ES-I3 (cell line): ENCODE data around the gene GNB4.

Source experiments
- H3K36me3 ChIP-seq: 2 replicates; pipeline ENCODE4 v1.6.1; 2013; ENCODE audit warnings: mild to moderate bottlenecking, low read length, control low read depth, moderate library complexity; ENCODE audit not compliant: insufficient read depth
- H3K4me1 ChIP-seq: 2 replicates; pipeline ENCODE4 v1.6.1; 2013; ENCODE audit warnings: mild to moderate bottlenecking, control low read depth, low read length; ENCODE audit not compliant: insufficient read depth
- H3K9ac ChIP-seq: 2 replicates; pipeline ENCODE4 v1.6.1; 2013; ENCODE audit warnings: low read depth, mild to moderate bottlenecking, low read length, moderate library complexity
- H3K9me3 ChIP-seq: 2 replicates; pipeline ENCODE4 v1.6.1; 2013; ENCODE audit warnings: mild to moderate bottlenecking, low read length, moderate library complexity; ENCODE audit not compliant: control insufficient read depth, insufficient read depth

GNB4 gene

DNA sequence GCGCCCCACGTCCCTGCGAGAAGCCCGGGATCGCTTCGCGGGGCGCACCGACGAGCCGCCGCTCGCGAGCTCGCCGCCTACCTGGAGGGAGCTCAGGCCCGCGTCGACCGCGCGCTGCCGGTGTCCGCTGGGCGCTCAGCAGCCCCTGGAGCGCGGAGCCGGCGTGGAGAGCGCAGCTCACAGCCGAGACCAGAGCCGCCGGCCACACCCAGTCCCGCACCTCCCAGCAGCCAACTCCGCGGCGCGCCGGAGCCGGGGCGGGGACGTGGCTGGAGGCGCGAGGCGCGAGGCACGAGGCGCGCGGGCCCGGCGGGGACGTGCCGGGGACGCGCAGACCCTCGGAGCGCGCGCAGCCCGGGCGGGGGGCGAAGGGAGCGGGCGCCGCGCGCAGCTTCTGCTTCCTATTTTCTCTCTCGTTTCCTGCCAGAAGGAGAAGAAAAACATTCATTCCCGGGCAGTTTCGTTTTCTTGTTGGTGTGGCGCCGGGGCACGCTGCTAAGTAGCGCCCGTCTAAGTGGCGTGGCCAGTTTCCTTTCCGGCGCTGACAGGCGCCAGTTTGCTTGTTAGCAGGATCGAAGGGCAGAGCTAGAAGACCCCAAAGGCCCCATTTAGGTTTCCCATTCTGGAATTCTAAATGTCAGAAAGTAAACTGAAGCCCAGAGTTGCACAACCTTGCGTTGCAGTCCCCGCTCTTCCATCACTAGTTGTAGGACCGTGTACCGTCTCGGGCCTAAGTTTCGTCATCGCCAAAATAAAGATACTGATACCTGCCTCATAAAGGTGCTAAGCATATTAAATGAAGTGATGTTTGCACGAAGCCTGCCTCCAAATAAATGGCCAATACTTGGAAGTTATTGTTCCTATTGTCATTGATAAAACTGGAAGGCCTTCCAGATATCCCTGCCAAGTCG is at the start of gene GNB4:
Gene GNB4 (minus strand): TSS at position 206 of the 911 bp plus-strand sequence. CDS start 25,270 bp downstream, outside the sequence.
- peak within 1 kb of the TSS; percentile 80 for H3K9ac ChIP-seq

DNA sequence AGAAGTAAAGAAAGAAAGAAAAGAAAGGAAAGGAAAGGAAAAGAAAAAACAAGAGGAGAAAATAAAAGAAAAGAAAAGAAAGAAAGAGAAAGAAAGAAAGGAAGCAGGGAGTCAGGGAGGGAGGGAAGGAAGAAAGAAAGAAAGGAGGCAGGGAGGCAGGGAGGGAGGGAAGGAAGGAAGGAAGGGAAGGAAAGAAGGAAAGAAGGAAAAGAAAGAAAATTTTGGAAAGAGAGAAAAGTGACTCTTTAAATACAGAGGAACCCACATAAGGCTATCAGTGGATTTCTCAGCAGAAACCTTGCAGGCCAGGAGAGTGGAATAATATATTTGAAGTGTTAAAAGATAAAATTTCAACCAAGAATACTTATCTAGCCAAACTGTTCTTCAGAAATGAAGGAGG is 44.2 kb upstream of the GNB4 start:
- no peak overlapping the region for H3K9ac ChIP-seq
- H3K36me3 ChIP-seq: no peaks in the 10 kb centered on the region
- peaks cover 14% of the 10 kb centered on the region for H3K9me3 ChIP-seq
- no peaks in the 10 kb centered on the region for H3K4me1 ChIP-seq

More for the DNA sequence above, at the start of gene GNB4:
- no peaks in the 10 kb centered on the region for H3K9me3 ChIP-seq
- H3K4me1 ChIP-seq: peaks cover 25% of the 10 kb centered on the region
- H3K36me3 ChIP-seq: no peaks in the 10 kb centered on the region

DNA sequence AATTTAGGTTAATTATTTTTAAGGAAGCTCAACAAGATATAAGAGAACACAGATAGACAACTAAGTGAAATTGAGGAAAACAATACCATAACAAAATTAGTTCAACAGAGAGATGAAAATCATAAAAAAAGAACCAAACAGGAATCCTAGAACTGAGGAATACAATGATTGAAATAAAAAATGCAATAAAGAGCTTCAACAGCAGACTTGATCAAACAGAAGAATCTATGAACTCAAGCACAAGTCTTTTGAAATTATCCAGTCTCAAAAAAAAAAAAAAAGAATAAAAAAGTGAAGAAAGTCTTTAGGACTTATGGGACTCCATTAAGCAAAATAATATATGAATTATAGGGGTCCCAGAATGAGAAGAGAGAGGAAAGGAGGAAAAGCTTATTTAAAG is 42.0 kb upstream of the GNB4 start:
- Histone ChIP-seq H3K9me3 (peaks cover 14% of the 10 kb centered on the region), H3K36me3 (no peaks in the 10 kb centered on the region), H3K9ac (no peak overlapping the region), H3K4me1 (peaks cover 4% of the 10 kb centered on the region; the same call in 1 of the 2 replicates)

DNA sequence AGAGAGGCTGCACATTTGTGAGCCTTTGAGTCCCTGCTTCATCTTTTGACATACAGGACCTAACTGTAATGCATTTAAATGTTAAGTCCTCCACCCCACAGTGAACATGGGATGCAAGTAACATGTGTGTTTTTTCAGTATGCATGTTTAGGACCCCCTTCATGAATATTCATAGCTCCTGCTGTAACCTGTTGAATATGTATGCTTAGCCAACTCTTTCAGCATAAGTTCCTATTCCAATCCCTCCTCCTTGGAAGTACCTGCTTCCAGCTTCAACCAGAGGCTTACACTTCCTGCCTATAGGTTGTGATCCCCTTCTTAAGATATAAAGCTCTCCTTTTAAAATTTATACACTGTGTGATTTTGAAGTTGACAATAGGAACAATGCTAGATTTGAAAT is 36.9 kb upstream of the GNB4 start:
- Histone ChIP-seq H3K9me3 (peaks cover 4% of the 10 kb centered on the region), H3K4me1 (peaks cover 6% of the 10 kb centered on the region; the same call in 1 of the 2 replicates), H3K36me3 (no peaks in the 10 kb centered on the region), H3K9ac (no peak overlapping the region)

DNA sequence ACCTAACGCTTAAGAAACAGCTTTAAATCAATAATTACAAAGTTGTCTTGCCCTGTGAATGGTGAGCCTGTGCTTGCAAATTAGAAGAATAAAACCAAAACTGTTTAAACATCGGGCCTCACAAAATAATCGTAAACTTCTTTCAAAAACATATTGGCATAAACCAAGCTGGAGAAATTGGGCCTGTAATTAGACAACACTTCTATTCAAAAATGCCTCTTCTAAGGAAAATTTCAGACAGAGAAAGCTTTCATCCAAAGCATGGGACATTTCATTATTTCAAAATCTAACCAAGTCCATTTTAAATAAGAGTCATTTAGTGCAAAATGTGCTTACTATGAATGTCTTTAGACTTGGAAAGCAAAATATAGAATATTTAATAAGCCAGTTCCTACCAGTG is 35.5 kb upstream of the GNB4 start:
- peaks cover 6% of the 10 kb centered on the region; the same call in 1 of the 2 replicates for H3K4me1 ChIP-seq
- H3K36me3 ChIP-seq: no peaks in the 10 kb centered on the region
- H3K9ac ChIP-seq: no peak overlapping the region
- no peaks in the 10 kb centered on the region; the same call in 1 of the 2 replicates for H3K9me3 ChIP-seq

DNA sequence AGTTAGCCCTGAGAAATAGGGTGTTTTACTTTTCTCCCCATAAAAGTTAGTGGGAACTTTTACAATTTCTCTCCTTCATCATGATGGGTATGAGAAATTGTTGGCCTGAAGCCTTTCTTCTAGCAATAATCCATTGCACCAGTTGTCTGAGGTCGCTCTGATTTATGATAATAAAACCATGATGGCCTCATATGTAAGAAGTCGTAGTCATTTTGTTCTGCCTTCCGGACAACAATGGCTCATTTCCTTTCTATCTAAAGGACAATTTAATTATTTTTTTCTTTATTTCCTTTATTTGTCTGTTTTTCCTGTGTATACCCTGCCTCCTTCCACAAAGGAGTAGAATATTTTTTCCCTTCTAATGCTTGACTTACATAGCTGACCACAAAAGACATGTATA is 31.6 kb upstream of the GNB4 start:
- no peaks in the 10 kb centered on the region; the same call in 1 of the 2 replicates for H3K9me3 ChIP-seq
- H3K36me3 ChIP-seq: no peaks in the 10 kb centered on the region
- no peak overlapping the region for H3K9ac ChIP-seq
- H3K4me1 ChIP-seq: no peaks in the 10 kb centered on the region

DNA sequence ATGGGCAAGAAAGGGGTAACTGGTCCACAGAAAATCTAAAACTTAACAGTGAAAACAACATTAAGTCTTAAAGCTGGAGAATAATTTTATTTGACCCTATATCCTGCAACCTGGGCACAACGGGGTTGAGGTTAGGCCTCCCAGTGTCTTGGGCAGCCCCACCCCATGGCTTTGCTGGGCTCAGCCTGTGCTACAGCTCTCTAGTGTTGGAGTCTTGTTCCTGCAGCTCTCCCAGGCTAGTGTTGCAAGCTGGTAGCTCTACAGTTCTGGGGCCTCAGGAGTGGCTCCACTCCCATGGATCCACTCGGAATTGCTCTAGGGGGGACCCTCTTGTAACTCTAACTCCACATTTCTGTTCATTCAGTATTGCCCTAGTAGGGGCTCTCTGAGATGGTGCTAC is 24.9 kb upstream of the GNB4 start:
- H3K36me3 ChIP-seq: no peaks in the 10 kb centered on the region
- H3K4me1 ChIP-seq: no peaks in the 10 kb centered on the region
- no peak overlapping the region for H3K9ac ChIP-seq
- no peaks in the 10 kb centered on the region; the same call in 1 of the 2 replicates for H3K9me3 ChIP-seq

DNA sequence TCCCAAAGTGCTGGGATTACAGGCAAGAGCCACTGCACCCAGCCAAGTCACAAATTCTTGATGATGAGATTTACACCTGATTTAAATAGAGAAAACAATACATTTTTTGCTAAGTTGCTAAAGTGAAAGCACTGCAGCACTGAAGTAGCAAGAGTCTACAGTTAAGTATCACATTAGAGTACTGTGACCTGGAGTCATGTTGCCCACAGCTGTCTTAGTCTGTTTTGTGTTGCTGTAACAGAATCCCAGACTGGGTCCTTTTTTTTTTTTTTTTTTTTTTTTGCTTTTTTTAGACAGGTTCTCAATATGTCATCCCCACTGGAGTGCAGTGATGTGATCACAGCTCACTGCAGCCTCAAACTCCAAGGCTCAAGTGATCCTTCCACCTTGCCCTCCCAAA is 23.2 kb upstream of the GNB4 start:
- Histone ChIP-seq H3K9ac (no peak overlapping the region), H3K36me3 (no peaks in the 10 kb centered on the region), H3K9me3 (no peaks in the 10 kb centered on the region), H3K4me1 (no peaks in the 10 kb centered on the region)

DNA sequence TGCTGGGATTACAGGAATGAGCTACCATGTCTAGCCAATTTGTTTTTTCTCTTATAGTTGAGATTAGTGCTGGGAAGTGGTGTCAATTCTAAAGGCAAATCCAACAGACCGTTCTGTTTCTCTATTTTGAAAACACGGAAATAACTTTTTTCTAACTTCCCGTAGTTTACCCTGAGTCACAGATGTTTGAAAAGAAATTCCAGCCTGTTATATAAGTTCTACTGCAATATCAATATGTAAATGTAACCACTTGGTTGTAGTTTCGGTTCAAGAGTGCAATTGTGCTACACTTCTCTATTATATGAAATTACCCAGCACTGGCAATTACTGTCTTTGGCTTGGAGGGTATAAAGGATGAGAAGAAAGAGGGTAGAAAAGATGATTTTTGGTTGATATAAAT is 22.3 kb upstream of the GNB4 start:
- no peak overlapping the region for H3K9ac ChIP-seq
- H3K36me3 ChIP-seq: no peaks in the 10 kb centered on the region

DNA sequence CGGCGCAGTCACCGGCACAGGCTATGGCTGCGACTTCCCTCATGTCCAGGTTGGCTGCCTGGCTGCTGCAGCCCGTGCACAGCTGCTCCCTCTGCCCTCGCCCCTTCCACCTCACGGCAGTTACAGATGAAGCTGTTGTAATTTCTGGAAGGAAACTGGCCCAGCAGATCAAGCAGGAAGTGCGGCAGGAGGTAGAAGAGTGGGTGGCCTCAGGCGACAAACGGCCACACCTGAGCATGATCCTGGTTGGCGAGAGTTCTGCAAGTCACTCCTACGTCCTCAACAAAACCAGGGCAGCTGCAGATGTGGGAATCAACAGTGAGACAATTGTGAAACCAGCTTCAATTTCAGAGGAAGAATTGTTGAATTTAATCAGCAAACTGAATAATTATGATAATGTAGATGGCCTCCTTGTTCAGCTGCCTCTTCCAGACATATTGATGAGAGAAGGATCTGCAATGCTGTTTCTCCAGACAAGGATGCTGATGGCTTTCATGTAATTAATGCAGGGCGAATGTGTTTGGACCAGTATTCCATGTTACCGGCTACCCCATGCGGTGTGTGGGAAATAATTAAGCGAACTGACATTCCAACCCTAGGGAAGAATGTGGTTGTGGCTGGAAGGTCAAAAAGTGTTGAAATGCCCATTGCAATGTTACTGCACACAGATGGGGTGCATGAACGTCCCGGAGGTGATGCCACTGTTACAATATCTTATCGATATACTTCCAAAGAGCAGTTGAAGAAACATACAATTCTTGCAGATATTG is 13.2 kb upstream of the GNB4 start:
- no peaks in the 10 kb centered on the region for H3K4me1 ChIP-seq
- no peaks in the 10 kb centered on the region for H3K36me3 ChIP-seq
- no peaks in the 10 kb centered on the region for H3K9me3 ChIP-seq
- H3K9ac ChIP-seq: no peak overlapping the region

More for the DNA sequence above, 22.3 kb upstream of the GNB4 start:
- Histone ChIP-seq H3K4me1 (no peaks in the 10 kb centered on the region), H3K9me3 (no peaks in the 10 kb centered on the region)

DNA sequence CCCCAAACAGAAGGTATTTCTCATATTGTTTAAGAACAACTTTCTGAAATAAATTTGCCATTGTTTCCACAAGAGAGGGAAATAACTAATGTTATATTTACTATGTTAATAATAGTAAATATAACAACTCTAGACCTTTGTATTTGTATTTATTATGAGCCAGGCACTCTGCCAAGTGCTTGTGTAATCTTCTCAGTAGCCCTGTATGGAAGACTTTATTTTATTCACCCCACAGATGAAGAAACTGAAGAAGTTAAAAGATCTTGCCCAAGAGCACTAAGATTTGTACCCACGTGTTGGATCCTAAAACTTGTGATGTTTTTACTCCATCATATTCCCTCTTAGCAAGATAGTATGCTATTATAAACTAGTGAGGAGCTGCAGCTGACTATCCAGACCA is 12.0 kb upstream of the GNB4 start:
- Histone ChIP-seq H3K4me1 (no peaks in the 10 kb centered on the region), H3K9ac (no peak overlapping the region), H3K36me3 (no peaks in the 10 kb centered on the region), H3K9me3 (no peaks in the 10 kb centered on the region)

DNA sequence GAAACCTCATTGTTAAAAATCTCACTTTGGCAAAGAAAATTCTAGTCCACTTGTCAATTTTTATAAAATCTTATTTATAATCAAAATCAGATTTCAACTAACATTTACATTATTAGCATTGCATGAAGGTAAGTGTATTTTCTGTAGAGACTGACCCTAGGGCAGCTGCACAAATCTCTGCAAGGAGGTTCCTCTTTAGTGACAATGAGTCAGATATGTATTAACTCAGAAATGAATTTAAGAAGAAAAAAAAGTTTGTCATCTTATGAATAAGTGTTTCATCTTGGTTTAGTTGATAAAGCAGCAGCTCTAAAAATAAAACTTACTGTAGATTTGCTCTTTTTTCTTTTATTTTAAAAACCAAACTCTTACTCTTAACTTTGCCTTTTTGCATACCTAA is 9.0 kb upstream of the GNB4 start:
- no peaks in the 10 kb centered on the region for H3K36me3 ChIP-seq
- H3K4me1 ChIP-seq: peaks cover 6% of the 10 kb centered on the region; the same call in 1 of the 2 replicates
- no peak overlapping the region for H3K9ac ChIP-seq
- H3K9me3 ChIP-seq: no peaks in the 10 kb centered on the region

DNA sequence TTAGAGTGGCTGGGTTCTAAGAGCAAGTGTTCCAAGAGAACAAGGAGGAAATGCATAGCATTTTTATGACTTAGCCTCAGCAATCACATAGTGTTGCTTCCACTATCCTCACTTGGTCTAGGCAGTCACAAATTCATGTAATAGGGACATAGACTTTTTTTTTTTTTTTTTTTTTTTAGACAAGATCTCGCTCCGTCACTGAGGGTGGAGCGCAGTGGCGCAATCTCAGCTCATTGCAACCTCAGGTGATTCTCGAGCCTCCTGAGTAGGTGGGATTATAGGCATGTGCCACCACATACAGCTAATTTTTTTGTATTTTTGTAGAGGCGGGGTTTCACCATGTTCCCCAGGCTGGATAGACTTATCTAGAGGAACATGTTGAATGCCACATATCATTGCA is 4.7 kb upstream of the GNB4 start:
- H3K9me3 ChIP-seq: no peaks in the 10 kb centered on the region
- peaks cover 21% of the 10 kb centered on the region for H3K4me1 ChIP-seq
- no peaks in the 10 kb centered on the region for H3K36me3 ChIP-seq
- no peak overlapping the region for H3K9ac ChIP-seq

DNA sequence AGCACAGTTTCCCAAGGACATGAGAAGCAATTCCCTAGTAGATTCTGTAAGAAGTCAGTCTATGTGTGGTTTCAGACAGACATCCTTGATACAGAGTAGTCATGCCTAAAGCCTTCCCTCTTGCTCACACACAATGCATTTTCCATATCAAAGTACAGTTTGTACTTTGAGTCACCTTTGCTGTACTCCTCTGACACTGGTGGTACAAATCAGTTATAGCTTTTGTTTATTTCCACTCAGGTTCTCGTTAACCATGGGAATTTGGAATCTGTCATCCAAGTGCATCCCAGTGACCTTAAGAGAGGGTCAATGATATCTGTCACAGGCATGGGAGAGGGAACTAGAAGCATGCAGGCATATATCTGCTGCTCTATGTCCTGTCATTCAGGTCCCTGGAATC is 3.6 kb upstream of the GNB4 start:
- no peaks in the 10 kb centered on the region for H3K9me3 ChIP-seq
- H3K4me1 ChIP-seq: peaks cover 21% of the 10 kb centered on the region
- H3K9ac ChIP-seq: no peak overlapping the region
- H3K36me3 ChIP-seq: no peaks in the 10 kb centered on the region
